Measurements from ENCODE around the gene HMMR.
"Not testable (repeated sequence)": the region's sequence is repeated elsewhere in the genome, so short reads cannot be mapped to it uniquely, and the experiment has no call there.

The HMMR gene

GRCh38 chr5:163532171-163533084, 72.0 kb downstream of the HMMR start:
- Histone ChIP-seq H3K27ac (no peak overlapping the region), H3K27me3 (ENCODE audit: insufficient read depth, low read depth, severe bottlenecking) (no peaks in the 10 kb centered on the region), H3K4me3 (ENCODE audit: low read depth, low read length) (no peak overlapping the region), H3K36me3 (no peaks in the 10 kb centered on the region), H3K9me3 (ENCODE audit: severe bottlenecking) (no peaks in the 10 kb centered on the region)
- no peak for DNase-seq
- no peak for TF ChIP-seq CTCF (IDR thresholded peaks at IDR 0.05; ENCODE audit: low read depth, low read length)

- no peaks in the 10 kb centered on the region for H3K9me3 ChIP-seq (ENCODE audit: severe bottlenecking)
- no peaks in the 10 kb centered on the region for H3K36me3 ChIP-seq
- H3K27me3 ChIP-seq (ENCODE audit: insufficient read depth, low read depth, severe bottlenecking): no peaks in the 10 kb centered on the region
- no peak overlapping the region for H3K27ac ChIP-seq
- DNase-seq: no peak
- no peak for TF ChIP-seq CTCF (IDR thresholded peaks at IDR 0.05; ENCODE audit: low read depth, low read length)
- no peak overlapping the region for H3K4me3 ChIP-seq (ENCODE audit: low read depth, low read length)
Measured at GRCh38 chr5:163533223-163533622, 72.8 kb downstream of the HMMR start.

- TF ChIP-seq CTCF (IDR thresholded peaks at IDR 0.05; ENCODE audit: low read depth, low read length): no peak
- Histone ChIP-seq H3K27me3 (ENCODE audit: insufficient read depth, low read depth, severe bottlenecking) (no peaks in the 10 kb centered on the region), H3K27ac (no peak overlapping the region), H3K4me3 (ENCODE audit: low read depth, low read length) (no peak overlapping the region), H3K9me3 (ENCODE audit: severe bottlenecking) (no peaks in the 10 kb centered on the region), H3K36me3 (no peaks in the 10 kb centered on the region)
- DNase-seq: no peak
Measured at GRCh38 chr5:163534492-163535094, 74.2 kb downstream of the HMMR start.

- Histone ChIP-seq H3K27me3 (ENCODE audit: insufficient read depth, low read depth, severe bottlenecking) (no peaks in the 10 kb centered on the region), H3K9me3 (ENCODE audit: severe bottlenecking) (no peaks in the 10 kb centered on the region), H3K36me3 (no peaks in the 10 kb centered on the region), H3K4me3 (ENCODE audit: low read depth, low read length) (no peak overlapping the region), H3K27ac (no peak overlapping the region)
- DNase-seq: no peak
- TF ChIP-seq CTCF (IDR thresholded peaks at IDR 0.05; ENCODE audit: low read depth, low read length): no peak
Measured at GRCh38 chr5:163535290-163535689, 74.9 kb downstream of the HMMR start.

GRCh38 chr5:163536442-163536841, 76.0 kb downstream of the HMMR start:
- DNase-seq; H3K4me3 ChIP-seq (ENCODE audit: low read depth, low read length); H3K9me3 ChIP-seq (ENCODE audit: severe bottlenecking); H3K36me3 ChIP-seq; H3K27ac ChIP-seq; H3K27me3 ChIP-seq (ENCODE audit: insufficient read depth, low read depth, severe bottlenecking): not testable (repeated sequence)

- Histone ChIP-seq H3K4me3 (ENCODE audit: low read depth, low read length) (no peak overlapping the region), H3K27ac (no peak overlapping the region), H3K9me3 (ENCODE audit: severe bottlenecking) (no peaks in the 10 kb centered on the region), H3K27me3 (ENCODE audit: insufficient read depth, low read depth, severe bottlenecking) (no peaks in the 10 kb centered on the region), H3K36me3 (no peaks in the 10 kb centered on the region)
- no peak for TF ChIP-seq CTCF (IDR thresholded peaks at IDR 0.05; ENCODE audit: low read depth, low read length)
- no peak for DNase-seq
Measured at GRCh38 chr5:163540696-163541095, 80.3 kb downstream of the HMMR start.
